GM19438 (cell line): ENCODE measurements around the gene PCSK9.

Source experiments
- ATAC-seq: cut with Tn5 transposase; IDR thresholded peaks from one replicate; pipeline ENCODE4 v1.9.1; 2021; ENCODE audit warnings: low read depth; ENCODE audit not compliant: unreplicated experiment

PCSK9 gene

DNA sequence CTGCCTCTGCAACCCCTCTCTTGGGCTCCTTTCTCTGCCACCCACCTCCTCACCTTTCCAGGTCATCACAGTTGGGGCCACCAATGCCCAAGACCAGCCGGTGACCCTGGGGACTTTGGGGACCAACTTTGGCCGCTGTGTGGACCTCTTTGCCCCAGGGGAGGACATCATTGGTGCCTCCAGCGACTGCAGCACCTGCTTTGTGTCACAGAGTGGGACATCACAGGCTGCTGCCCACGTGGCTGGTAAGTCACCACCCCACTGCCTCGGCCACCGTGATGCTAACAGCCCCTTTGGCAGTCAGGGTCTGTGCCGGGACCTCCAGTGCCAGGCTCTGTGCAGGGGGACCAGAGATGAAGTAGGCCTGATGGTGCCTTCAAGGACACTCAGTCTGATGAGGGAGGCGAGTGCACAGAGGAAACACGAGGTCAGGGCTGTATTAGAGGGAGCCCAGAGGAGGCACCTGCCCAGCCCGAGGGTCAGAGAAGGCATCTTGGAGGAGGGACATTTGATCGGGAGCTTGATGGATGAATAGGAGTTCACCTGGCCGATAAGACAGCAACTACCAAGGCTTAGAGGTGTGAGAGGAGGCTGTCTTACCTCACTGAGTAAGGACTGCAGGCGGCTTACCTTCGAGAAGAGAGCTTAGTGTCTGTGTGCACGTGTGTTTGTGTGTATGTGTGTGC, 18.1 kb downstream of the PCSK9 start:
- ATAC-seq: no peak

DNA sequence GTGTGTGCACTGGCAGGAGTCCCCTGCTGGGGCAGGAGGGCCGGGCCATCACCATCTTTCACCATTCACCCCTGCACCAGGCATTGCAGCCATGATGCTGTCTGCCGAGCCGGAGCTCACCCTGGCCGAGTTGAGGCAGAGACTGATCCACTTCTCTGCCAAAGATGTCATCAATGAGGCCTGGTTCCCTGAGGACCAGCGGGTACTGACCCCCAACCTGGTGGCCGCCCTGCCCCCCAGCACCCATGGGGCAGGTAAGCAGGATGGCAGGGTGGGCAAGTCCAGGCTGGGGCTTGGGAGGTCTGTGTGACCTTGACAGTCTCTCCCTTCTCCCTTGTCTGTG, 18.6 kb downstream of the PCSK9 start:
- ATAC-seq: no peak

DNA sequence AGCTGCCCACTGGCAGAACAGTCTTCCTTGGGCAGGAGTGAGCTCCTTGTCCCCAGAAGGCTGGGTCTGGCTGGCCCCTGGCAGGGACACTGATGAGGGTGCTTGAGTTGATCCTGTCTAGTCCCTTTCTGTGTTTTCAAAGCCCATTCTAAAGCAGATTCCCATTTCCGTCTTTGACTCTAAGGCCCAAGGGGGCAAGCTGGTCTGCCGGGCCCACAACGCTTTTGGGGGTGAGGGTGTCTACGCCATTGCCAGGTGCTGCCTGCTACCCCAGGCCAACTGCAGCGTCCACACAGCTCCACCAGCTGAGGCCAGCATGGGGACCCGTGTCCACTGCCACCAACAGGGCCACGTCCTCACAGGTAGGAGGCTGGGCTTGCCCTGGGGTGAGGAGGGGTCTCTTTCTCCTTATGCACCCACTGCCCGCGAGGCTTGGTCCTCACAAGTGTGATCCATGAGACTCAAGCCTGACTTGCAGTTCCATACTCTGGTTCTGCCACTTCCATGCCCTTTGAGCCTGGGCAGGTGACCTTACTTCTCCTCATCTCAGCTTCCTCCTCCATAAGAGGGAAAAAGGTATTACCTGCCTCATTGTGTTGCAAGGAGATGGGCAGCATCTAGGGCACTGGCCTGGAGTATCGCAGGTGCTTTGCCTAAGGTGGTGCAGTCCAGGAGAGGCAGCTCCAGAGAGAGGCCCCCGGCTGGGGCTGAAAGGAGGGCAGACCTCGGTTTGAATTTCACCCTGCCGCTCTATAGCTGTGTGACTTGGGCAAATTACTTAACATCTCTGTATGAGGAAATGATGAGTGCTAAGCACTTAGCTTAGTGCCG, 20.2 kb downstream of the PCSK9 start:
- ATAC-seq: no peak

DNA sequence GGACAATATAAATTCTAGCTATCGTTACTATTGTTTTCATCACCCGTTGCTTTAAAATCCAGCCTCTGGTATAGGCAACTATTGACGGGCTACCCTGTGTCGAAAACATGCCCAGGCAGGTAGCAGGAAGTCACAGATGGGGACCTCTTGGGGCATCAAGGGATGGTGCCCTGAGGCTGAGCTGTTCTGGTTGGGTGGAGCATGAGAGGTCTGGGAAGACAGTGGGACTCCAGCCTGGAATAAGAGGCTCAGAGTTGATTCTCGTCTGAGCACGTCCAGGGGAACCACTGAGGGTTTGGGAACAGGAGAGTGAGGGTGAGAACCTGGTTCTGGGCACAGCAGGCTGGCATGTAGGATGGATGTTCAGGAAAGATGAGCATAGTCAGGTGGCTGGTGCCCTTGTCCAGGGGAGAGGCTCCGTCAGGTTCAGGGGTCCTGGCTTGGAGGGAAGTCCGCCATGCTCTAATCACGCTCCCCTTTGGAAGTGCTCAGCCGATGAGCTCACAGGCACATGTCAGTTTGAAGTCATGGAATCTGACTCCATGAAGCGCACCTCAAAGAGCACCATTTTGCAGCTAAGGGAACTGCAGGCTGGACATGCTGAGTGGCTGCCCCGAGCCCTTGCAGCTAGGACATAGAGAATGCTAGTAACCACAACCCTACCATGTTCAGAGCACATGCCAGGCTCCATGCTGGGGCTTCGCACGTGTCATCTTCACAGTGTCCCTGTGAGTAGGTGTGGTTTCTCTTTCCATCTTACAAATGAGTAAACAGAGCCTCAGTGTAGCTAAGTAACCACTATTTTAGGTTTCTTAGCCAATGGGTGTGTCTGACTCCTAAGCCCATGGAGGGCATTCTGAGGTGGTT, 21.0 kb downstream of the PCSK9 start:
- ATAC-seq: no peak

DNA sequence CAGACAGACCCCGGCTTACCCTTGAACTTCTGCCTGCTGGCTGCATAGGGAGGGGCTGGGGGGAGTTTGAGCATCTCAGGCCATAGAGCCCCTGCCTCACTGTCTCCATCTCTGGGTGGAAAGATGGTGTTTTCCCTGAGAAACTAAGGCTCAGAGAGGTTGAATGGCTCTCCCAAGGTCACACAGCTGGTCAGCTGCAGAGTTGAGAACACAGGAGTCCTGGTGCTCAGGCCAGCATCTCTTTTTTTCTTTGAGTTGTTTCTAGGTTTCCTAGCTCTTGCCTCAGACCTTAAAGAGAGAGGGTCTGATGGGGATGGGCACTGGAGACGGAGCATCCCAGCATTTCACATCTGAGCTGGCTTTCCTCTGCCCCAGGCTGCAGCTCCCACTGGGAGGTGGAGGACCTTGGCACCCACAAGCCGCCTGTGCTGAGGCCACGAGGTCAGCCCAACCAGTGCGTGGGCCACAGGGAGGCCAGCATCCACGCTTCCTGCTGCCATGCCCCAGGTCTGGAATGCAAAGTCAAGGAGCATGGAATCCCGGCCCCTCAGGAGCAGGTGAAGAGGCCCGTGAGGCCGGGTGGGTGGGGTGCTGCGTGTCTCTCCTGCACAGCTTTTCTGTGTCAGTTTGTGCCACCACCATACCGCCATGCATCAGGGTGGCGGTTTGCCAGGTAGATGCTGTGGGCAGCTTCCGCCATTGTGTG, 21.8 kb downstream of the PCSK9 start:
- no peak for ATAC-seq

DNA sequence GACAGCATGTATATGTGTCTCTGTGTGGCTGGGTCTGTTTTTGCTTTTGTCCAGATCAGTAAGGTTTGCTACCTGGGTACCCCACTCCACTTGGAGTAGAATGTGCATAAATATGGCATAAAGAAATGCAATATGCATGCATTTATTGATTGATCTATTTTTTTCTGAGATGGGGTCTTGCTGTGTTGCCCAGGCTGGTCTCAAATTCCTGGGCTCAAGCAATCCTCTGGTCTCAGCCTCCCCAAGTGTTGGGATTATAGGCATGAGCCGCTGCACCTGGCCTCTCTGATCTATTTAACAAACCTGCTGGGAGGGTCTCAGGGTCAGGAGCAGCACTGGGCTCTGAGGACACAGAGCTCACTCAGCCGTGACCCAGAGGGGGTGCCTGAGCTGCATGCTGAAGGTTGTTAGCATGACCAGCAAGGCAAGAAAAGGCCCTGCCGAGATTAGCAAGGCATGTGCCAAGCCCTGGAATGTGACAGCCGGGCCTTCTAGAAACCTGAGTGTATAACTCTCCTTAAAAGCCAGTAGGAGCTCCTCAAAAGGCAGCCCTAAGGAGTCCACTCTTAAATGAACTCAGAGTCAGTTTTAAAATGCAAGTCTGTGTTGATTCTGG, 22.5 kb downstream of the PCSK9 start:
- no peak for ATAC-seq

DNA sequence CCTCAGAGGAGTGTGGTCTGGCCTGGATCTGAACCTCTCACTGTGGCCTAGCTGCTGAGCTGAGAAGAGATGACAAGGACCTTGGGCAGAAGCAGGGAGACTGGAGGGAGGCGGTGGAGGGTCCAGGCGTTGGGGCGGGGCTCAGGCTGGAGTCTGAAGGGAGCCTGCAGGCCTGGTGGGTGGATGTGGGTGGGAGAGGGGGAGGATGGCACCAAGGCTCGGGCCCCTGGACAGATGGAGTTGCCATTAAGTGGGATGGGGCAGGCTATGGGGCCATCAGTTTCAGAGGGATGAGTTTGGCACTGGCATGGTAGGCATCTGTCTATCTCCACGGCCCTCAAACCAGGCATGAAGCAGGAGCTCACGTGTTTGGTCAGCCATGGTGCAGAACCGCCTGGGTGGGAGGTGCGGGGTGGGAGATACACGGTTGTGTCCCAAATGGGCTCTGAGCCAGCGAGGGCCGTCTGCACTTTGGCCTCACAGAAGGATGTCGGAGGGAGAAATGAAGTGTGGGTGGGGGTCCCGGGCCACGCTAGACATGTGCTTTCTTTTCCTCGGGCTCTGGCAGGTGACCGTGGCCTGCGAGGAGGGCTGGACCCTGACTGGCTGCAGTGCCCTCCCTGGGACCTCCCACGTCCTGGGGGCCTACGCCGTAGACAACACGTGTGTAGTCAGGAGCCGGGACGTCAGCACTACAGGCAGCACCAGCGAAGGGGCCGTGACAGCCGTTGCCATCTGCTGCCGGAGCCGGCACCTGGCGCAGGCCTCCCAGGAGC, 23.6 kb downstream of the PCSK9 start:
- no peak for ATAC-seq

DNA sequence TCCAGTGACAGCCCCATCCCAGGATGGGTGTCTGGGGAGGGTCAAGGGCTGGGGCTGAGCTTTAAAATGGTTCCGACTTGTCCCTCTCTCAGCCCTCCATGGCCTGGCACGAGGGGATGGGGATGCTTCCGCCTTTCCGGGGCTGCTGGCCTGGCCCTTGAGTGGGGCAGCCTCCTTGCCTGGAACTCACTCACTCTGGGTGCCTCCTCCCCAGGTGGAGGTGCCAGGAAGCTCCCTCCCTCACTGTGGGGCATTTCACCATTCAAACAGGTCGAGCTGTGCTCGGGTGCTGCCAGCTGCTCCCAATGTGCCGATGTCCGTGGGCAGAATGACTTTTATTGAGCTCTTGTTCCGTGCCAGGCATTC, 24.2 kb downstream of the PCSK9 start:
- no peak for ATAC-seq

DNA sequence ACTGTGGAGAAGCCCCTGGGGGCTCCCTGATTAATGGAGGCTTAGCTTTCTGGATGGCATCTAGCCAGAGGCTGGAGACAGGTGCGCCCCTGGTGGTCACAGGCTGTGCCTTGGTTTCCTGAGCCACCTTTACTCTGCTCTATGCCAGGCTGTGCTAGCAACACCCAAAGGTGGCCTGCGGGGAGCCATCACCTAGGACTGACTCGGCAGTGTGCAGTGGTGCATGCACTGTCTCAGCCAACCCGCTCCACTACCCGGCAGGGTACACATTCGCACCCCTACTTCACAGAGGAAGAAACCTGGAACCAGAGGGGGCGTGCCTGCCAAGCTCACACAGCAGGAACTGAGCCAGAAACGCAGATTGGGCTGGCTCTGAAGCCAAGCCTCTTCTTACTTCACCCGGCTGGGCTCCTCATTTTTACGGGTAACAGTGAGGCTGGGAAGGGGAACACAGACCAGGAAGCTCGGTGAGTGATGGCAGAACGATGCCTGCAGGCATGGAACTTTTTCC, 24.8 kb downstream of the PCSK9 start:
- ATAC-seq: peak; percentile 70

DNA sequence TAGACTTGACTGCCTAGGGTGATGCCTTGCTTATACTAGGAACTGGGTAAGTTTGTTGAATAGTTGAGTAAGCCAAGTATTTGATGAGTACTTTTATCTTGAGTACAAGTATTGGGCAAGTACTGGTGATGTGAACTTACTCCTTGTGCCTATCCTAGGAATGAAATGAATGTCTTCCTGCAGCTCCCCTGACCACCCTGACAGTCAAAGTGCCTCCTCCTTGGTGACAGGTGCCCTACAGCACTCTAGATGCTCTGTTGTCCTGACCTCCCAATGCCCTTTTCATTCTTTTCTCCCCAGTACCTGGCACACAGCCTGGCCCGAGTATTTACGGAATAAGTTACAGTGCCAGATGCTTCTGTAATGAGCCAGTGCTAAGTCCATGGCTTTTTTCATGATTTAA, 25.5 kb downstream of the PCSK9 start:
- no peak for ATAC-seq

DNA sequence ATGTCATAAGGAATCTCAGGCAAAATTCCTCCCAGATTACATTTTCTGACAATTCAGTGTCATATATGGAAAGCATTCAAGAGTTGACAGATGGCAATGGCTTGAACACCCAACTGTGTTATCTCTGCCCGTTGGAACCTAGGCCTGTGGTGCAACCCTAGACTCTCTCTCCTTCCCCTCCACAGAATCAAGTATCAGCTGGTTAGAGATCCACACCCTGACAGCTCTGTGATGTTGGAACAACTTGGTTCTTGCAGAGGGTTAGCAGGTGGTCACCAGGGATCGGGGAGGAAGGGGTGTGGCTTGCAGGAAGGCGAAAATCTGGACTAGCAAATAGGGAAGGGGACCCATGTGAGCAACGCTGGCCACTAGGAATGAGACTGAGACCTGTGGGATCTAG, 26.3 kb downstream of the PCSK9 start:
- ATAC-seq: no peak

DNA sequence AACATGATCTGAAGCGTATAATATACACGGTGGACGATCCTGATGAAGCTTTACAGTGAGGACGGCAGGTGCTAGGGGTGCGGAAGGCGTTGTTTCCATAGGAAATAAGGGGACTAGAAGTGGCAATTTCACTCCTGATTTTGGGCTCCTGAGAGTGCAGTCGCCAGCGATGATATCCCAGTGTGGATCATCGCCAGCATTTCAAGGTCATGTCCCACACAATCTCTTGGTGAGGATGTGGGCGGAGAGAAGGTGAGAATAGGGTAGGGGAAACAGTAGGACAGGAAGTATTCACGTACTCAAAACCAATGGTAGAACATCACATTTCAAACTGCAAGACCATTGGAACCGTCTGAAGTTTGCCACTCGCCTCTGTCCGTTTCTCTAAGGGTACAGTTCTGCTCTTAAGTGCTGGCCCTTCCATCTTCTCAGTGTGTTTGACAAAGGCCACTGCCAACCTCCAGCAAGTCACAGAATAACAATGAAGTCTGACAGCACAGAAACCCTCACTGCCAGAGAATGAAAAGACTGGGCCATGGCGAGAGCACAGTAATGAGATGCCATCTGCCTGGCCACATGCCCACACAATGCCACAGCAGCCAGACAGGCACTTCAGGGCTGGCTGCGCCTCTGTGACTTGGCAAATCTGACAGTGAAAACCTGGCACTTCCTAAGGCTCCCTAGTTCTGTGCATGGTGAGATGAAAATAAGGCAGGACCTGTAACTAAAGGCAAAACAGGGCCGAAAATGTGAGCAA, 27.9 kb downstream of the PCSK9 start:
- ATAC-seq: no peak

DNA sequence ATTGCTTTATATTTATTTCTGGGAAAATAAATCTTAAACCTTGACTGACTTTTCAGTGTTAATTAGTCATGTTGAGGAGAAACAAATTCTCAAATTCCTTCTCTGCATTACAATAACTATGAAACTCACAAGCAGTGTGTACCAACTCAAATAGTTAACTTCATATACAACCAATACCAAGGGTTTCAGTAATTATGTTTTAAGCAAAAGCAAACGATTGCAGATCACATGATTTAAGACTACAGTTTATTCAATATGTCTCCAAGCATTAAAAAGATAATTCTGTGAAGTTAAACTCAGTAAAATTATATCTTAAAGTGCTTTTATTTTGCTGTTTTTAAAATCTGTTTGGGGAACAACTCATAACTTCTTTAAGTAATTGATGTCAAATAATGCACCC, 28.6 kb downstream of the PCSK9 start:
- no peak for ATAC-seq

DNA sequence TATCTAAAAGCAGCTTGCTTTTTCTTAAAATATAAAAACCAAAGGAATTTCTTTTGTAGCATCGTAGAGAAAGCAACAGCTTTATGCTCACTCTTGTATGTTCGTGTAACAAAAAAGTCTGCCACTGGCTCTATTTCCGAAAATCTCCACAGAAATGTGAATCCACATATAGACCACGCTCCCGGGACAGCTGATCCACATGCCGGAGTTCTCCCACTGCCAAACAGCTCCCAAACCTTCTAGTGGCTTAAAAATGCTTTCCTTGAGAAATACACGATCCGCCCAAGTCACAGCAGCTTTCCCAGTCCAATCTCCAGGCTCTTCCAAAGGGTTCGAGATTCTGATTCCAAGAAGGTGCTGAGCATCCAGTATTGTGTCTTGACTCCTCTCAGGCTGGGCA, 29.3 kb downstream of the PCSK9 start:
- ATAC-seq: no peak

DNA sequence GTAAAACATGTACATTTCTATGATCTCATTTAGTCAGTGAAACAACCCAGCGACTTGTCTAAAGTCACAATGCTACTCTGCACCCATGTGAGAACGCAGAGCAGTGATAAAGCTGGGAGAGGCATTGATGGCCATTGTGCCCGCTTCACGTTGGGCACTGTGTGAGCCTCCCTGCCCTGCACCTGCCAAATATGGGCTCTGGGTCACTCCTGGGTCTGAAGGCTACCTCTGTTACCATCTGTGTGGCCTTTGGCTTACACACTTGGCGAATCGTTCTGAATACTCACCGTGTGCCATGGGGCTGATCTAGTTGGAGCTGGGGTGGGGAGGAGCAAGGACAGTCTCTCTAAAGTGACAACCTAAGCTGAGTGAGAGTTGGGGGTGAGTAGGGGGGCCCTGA, 29.9 kb downstream of the PCSK9 start:
- ATAC-seq: no peak

DNA sequence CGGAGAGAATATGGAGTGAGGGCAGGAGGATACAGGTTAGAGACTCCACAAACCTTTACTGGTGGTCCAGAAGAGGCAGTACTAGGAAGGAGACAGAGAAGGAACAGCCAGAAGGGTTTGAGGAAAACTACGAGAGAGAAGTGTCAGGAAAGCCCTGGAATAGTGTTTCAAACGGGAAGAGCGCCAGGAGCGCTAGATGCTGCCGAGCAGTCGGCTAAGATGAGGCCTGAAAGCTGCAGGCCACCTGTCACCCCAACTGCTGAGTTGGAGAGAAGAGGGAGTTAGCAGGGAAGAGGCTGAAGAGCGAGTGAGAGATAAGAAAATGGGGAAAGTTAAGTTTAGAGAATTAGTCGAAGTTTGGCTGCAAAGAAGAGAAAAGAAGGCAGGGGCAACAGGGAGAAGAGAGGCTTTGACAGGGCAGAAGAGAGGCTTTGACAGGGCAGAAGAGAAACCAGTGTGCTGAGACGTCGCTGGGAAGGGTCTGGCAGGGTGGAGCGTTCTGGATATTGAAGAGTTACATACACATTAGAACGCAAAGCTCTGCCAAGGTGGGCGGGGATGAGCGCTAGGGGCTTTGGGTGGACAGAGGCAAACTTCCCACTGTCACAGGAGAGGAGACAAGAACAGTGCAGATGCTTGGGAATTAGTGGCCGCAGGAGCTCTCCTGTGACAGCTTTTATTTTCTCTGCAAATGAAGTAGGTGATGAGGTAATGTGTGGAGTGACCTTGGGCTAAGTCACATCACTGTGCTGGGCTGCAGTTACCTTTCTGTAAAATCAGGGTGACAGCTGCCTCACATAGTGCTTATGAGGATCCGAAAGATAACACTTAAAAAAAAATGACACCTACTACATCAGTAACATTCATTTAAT, 31.2 kb downstream of the PCSK9 start:
- no peak for ATAC-seq

DNA sequence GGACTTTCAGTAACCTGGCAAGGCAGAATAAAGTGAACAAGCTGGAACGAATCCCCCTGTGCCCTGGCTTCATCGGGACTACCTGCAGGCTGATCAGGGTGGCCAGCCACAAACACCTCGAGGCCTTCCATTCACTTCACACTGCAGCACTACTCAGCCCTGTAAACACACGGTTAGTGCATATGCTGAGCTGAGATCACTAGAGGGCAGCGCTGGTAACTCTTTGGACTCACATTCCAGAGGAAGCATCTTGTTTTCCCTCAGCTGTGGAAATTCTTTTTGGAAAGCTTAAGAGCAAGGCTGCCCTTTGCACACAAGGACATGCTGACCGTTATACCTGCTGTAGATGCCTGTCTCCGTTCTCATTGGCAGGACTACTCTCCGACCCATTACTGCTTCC, 32.1 kb downstream of the PCSK9 start:
- no peak for ATAC-seq
